Lung (tissue), 12 donors: ENCODE results near the gene TP63. TPM values are rescaled to one million over a fixed set of nuclear protein-coding genes. Genes with fewer than 3 reads are reported as not detected.
"Not testable (repeated sequence)": the region's sequence is repeated elsewhere in the genome, so short reads cannot be mapped to it uniquely, and the experiment has no call there.

Experiments used
- ATAC-seq: fragments of 200-7000 bp; cut with Tn5 transposase; one replicate; pipeline ENCODE4 v1.9.1; 2020; ENCODE audit warnings: moderate number of reproducible peaks; ENCODE audit not compliant: insufficient read depth, low FRiP score
- DNase-seq, 3 donors: peaks; one replicate each; pipeline ENCODE4 v3.0.0-alpha.2; 2013 to 2017
- H3K27ac ChIP-seq, 2 donors: one replicate each; pipeline ENCODE4 v1.5.1; 2013; ENCODE audit warnings: mild to moderate bottlenecking in 2 of 2, moderate library complexity in 2 of 2, control low read depth in 1 of 2, inconsistent platforms in 1 of 2, low read depth in 1 of 2, low read length in 1 of 2
- H3K27me3 ChIP-seq, 3 donors: one replicate each; pipeline ENCODE4 v1.5.1; 2013; ENCODE audit warnings: low read length in 2 of 3; ENCODE audit not compliant: control insufficient read depth in 3 of 3, insufficient read depth in 3 of 3
- H3K36me3 ChIP-seq, 4 donors: one replicate each; pipeline ENCODE4 v1.5.1; 2013; ENCODE audit warnings: low read length in 4 of 4, mild to moderate bottlenecking in 1 of 4, moderate library complexity in 1 of 4; ENCODE audit not compliant: control insufficient read depth in 4 of 4, insufficient read depth in 4 of 4
- H3K4me1 ChIP-seq, 5 donors: one replicate each; pipeline ENCODE4 v1.5.1; 2013; ENCODE audit warnings: low read length in 5 of 5, mild to moderate bottlenecking in 2 of 5, moderate library complexity in 1 of 5; ENCODE audit not compliant: control insufficient read depth in 5 of 5, insufficient read depth in 5 of 5
- H3K4me3 ChIP-seq: one replicate; pipeline ENCODE4 v1.5.1; 2013; ENCODE audit warnings: mild to moderate bottlenecking, control low read depth, moderate library complexity
- H3K9ac ChIP-seq, 2 donors: one replicate each; pipeline ENCODE4 v1.5.1; 2013; ENCODE audit warnings: low read length in 2 of 2, control low read depth in 1 of 2; ENCODE audit not compliant: insufficient read depth in 1 of 2
- H3K9me3 ChIP-seq, 4 donors: one replicate each; pipeline ENCODE4 v1.5.1; 2013; ENCODE audit warnings: low read length in 3 of 4, mild to moderate bottlenecking in 1 of 4, moderate library complexity in 1 of 4; ENCODE audit not compliant: control insufficient read depth in 4 of 4, insufficient read depth in 3 of 4
- WGBS, 2 donors: extraction: QIAGEN DNeasy Blood & Tissue Kit; methylation state at CpG; one replicate each; pipeline ENCODE4 v1.1.7; 2013; 5-methylcytosine and 5-hydroxymethylcytosine counted together
- polyA plus RNA-seq, 2 donors: library from polyadenylated mRNA; stranded (reverse); fragments of 200-250 nt; gene quantifications; one replicate each; pipeline ENCODE4 v1.2.1, GENCODE V29; 2013
- total RNA-seq, 2 donors: library from RNA; depleted of rRNA in 1 of 2; stranded (reverse); fragments of >200 nt in 1 of 2; gene quantifications; one replicate each; pipeline ENCODE4 v1.2.1, GENCODE V29; 2014 to 2021
- TF ChIP-seq, protein P1 (sequence below): IDR thresholded peaks from 2 replicates; pipeline ENCODE4 v1.5.1; 2012; ENCODE audit warnings: mild to moderate bottlenecking; ENCODE audit errors: control extremely low read depth, extremely low read depth
- donor health status: control.
- donor health status: control.
- donor health status: Bipolar disorder and iron deficiency.
- donor health status: healthy.
- donor health status: DM: yes; HTN: yes; CAD: no.

Gene TP63
- total and polyA plus RNA-seq, 4 donors, result 1.1 to 12.3 (median 2.7) TPM

DNA sequence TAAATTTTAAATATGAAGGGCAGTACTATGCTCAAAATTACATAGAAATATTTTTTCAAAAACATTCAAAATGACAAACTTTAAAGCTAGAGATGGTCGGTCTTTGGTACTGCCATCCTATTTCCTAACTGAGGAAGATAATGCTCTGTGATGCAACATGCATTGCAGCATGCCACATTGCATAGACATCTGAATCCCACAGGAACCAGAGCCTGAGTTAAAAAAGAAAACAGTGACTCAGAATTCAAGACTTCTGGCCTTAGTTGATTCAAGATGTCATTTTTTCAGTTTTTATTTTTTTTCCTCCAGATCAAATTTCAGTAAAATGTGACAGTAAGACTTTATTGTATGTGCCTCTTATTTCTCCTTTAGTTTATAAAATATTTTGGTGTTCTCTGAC lies 33.1 kb downstream of the TP63 start:
- H3K27ac ChIP-seq, result no peak overlapping the region
- H3K9ac ChIP-seq, result no peak overlapping the region
- 32 to 68% methylated on average over 1 of the region's 1 CpG for WGBS, 2 donors
- H3K4me3 ChIP-seq, result no peak overlapping the region
- H3K4me1 ChIP-seq, result no peaks in the 10 kb centered on the region
- H3K36me3 ChIP-seq, result no peaks in the 10 kb centered on the region
- TF ChIP-seq, protein P1, sequence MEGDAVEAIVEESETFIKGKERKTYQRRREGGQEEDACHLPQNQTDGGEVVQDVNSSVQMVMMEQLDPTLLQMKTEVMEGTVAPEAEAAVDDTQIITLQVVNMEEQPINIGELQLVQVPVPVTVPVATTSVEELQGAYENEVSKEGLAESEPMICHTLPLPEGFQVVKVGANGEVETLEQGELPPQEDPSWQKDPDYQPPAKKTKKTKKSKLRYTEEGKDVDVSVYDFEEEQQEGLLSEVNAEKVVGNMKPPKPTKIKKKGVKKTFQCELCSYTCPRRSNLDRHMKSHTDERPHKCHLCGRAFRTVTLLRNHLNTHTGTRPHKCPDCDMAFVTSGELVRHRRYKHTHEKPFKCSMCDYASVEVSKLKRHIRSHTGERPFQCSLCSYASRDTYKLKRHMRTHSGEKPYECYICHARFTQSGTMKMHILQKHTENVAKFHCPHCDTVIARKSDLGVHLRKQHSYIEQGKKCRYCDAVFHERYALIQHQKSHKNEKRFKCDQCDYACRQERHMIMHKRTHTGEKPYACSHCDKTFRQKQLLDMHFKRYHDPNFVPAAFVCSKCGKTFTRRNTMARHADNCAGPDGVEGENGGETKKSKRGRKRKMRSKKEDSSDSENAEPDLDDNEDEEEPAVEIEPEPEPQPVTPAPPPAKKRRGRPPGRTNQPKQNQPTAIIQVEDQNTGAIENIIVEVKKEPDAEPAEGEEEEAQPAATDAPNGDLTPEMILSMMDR, result no peak
- no peaks in the 10 kb centered on the region for H3K27me3 ChIP-seq
- no peaks in the 10 kb centered on the region for H3K9me3 ChIP-seq
- ATAC-seq (no peak), DNase-seq (no peak)

DNA sequence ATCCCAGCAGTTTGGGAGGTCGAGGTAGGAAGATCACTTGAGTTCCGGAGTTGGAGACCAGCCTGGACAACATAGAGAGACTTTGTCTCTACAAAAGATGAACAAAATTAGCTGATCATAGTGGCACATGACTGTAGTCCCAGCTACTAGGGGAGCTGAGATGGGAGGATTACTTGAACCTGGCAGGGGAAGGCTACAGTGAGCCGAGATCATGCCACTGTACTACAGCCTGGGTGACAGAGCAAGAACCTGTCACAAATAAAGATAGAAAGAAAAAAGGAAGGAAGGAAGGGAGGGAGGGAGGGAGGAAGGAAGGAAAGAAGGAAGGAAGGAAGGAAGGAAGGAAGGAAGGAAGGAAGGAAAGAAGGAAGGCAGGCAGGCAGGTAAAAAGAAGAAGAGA lies 41.2 kb downstream of the TP63 start:
- not testable (repeated sequence) for H3K4me3 ChIP-seq, H3K9me3 ChIP-seq, ATAC-seq, H3K27me3 ChIP-seq, H3K27ac ChIP-seq, DNase-seq, H3K9ac ChIP-seq, H3K4me1 ChIP-seq, H3K36me3 ChIP-seq
- WGBS, 2 donors, result 93 to 95% methylated on average over 3 of the region's 3 CpGs

DNA sequence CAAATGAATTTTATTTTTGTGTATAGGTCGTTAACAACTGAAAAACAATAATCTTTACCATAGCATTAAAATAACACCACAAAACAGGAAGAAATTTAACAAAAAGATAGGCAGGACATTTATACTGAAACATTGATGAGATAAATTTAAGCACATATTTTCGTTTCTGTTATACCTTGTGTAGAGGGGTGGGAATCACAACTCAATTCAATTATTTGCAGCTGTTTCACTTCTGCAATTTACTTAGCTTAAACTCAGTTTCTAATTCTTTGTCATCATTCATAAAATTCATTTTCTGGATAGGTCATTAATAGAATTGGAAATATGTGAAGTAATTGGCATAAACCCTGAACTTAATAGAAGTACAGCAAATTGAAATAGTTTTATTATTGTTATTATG lies 42.3 kb downstream of the TP63 start:
- no peak overlapping the region for H3K9ac ChIP-seq
- no peaks in the 10 kb centered on the region for H3K36me3 ChIP-seq
- H3K27me3 ChIP-seq, result no peaks in the 10 kb centered on the region
- ATAC-seq (no peak), DNase-seq (no peak)
- no peak overlapping the region for H3K4me3 ChIP-seq
- H3K27ac ChIP-seq, result no peak overlapping the region
- WGBS, 2 donors, result 66 to 70% methylated on average over 2 of the region's 2 CpGs
- no peaks in the 10 kb centered on the region for H3K4me1 ChIP-seq
- H3K9me3 ChIP-seq, result no peaks in the 10 kb centered on the region
- TF ChIP-seq, protein P1, result no peak

DNA sequence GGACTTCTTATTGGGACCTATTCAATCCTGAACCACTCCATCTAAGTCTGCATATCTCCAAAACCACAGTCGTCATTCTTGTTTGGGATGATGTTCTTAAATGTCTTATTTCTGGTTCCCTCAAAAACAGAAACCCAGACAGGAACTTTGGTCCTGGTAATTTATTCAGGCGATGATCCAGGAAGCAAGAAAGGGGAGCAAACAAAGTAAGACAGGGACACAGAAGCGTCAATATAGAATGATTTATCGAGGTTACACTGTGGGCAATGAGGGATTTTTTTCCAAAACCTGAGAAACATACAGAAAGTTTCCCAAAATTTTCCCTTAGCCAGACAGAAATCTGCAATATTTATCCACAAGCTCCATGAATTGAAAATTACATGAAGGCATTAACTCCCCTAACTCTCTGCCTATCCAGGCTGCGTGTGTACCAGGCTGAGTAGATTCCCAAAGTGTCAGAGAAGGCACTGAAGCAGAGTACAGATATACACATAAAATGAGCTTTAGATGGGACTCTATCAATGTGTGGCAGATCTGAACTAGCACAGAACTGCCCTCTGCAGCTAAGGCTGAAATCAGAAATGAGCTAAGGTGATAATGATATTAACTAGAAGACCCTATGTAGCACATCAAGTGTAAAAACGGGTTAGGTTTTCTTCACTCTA lies 43.2 kb downstream of the TP63 start:
- no peak overlapping the region for H3K27ac ChIP-seq
- no peaks in the 10 kb centered on the region for H3K36me3 ChIP-seq
- no peak for ATAC-seq
- no peaks in the 10 kb centered on the region for H3K27me3 ChIP-seq
- no peaks in the 10 kb centered on the region for H3K4me1 ChIP-seq
- H3K9me3 ChIP-seq, result no peaks in the 10 kb centered on the region
- no peak overlapping the region for H3K4me3 ChIP-seq
- WGBS, 2 donors, result 84 to 91% methylated on average over 6 of the region's 6 CpGs
- DNase-seq, result no peak
- no peak overlapping the region for H3K9ac ChIP-seq
- TF ChIP-seq, protein P1, result no peak
